Measurements from ENCODE around the gene MAL. TPM values are rescaled to one million over a fixed set of nuclear protein-coding genes. Genes with fewer than 3 reads are reported as not detected.

MAL gene
- total RNA-seq, 1 experiment from 2014 or later: not detected

DNA sequence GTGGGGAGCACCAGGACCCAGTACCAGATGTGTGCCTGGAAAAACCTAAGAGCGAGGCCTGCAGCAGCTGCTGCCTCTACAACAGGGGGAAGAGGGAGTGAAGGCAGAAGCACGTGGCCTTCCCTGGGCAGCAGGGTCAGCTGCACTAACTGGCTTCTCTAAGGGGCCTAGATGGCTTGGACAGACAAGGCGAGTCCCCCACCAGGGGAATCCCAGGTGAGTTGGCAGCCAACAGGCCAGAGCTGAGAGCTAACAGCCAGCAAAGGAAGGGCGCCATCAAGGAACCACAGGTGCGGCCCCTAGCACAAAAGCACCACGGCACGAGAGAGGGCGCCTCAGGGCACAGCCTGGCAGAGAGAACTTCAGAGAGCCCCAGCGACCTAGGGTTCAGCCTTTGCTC is 19.8 kb upstream of the MAL start:
- Histone ChIP-seq H3K27me3 (peaks cover 6% of the 10 kb centered on the region; the same call in 1 of the 2 replicates), H3K4me3 (no peak overlapping the region), H3K27ac (no peak overlapping the region), H3K9me3 (replicated peaks) (no peaks in the 10 kb centered on the region), H3K36me3 (no peaks in the 10 kb centered on the region), H3K4me1 (no peaks in the 10 kb centered on the region)
- DNase-seq: no peak

DNA sequence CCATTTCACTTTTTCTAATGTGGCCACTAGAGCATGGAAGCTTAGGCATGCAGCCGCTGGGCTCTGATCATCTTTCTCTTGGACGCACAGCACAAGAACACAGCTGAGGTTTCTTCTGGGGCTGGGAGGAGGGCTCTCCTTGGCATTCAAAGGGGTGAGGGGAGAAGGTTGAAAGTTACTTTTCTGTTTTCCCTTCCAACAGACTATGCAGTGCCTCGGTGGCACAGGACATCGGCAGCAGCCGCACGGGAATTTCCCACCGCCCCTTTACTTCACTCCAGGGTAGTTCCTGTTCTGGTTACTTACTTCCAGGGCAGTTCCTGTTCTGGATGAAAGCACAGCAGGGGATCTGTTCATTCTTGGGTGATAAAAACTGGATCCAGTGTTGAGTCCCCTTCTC is 18.9 kb upstream of the MAL start:
- H3K4me3 ChIP-seq: no peak overlapping the region
- H3K27ac ChIP-seq: no peak overlapping the region
- no peaks in the 10 kb centered on the region for H3K36me3 ChIP-seq
- DNase-seq: no peak
- no peaks in the 10 kb centered on the region for H3K9me3 ChIP-seq (replicated peaks)
- peaks cover 6% of the 10 kb centered on the region; the same call in 1 of the 2 replicates for H3K27me3 ChIP-seq
- no peaks in the 10 kb centered on the region for H3K4me1 ChIP-seq

GRCh38 chr2:95007031-95007609 is 18.4 kb upstream of the MAL start:
- Histone ChIP-seq H3K9me3 (replicated peaks) (no peaks in the 10 kb centered on the region), H3K27ac (no peak overlapping the region), H3K4me1 (no peaks in the 10 kb centered on the region), H3K27me3 (peaks cover 6% of the 10 kb centered on the region; the same call in 1 of the 2 replicates), H3K36me3 (no peaks in the 10 kb centered on the region), H3K4me3 (no peak overlapping the region)
- DNase-seq: no peak

- H3K4me3 ChIP-seq: no peak overlapping the region
- H3K36me3 ChIP-seq: no peaks in the 10 kb centered on the region
- H3K9me3 ChIP-seq (replicated peaks): no peaks in the 10 kb centered on the region
- no peak overlapping the region for H3K27ac ChIP-seq
- DNase-seq: peak in 1 of 2 experiments; percentile 47
- H3K4me1 ChIP-seq: no peaks in the 10 kb centered on the region
- peaks cover 6% of the 10 kb centered on the region; the same call in 1 of the 2 replicates for H3K27me3 ChIP-seq
These were observed 17.7 kb upstream of the MAL start for GRCh38 chr2:95007822-95008221.

- Histone ChIP-seq H3K9me3 (replicated peaks) (no peaks in the 10 kb centered on the region), H3K4me1 (no peaks in the 10 kb centered on the region), H3K4me3 (no peak overlapping the region), H3K27ac (no peak overlapping the region), H3K27me3 (peaks cover 6% of the 10 kb centered on the region; the same call in 1 of the 2 replicates), H3K36me3 (no peaks in the 10 kb centered on the region)
- no peak for DNase-seq
These were observed 17.2 kb upstream of the MAL start for GRCh38 chr2:95008306-95008705.

DNA sequence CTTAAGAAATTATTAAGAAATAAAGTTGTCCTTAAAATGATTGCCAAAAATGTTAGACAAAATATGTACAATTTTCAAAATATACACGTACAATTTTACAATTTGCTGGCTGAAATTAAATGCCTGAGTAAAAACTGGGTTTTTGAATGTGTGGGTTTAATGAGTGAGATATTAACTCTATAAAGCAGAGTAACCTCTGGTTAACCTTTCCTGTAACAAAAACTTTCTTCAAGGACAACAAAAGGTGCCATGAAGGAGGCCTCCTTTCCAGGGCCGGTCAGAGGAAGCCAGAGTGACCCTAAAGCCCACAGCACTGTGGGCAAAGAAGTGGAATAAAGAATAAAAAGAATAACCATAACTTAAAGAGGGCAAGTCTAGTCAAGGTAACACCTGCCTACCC is 16.5 kb upstream of the MAL start:
- Histone ChIP-seq H3K9me3 (replicated peaks) (no peaks in the 10 kb centered on the region), H3K4me1 (no peaks in the 10 kb centered on the region), H3K4me3 (no peak overlapping the region), H3K27me3 (peaks cover 6% of the 10 kb centered on the region; the same call in 1 of the 2 replicates), H3K36me3 (no peaks in the 10 kb centered on the region), H3K27ac (no peak overlapping the region)
- no peak for DNase-seq

DNA sequence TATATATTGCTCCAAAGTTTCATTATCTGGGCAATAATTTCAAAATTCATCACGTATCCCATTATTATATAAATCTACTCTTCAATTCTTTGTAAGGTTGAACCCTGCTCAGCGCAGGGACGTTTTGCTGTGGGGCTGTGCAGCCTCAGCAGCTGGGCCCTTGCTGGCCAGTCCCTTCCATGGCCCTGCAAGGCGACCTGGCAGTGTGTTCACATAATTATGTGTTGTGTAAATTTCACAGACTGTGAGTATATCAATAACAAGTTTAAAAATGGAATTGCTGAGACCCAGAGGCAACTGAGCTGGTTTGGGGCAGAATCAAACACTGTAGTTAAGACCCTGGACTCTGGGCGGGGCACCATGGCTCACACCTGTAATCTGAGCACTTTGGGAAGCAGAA is 16.1 kb upstream of the MAL start:
- no peak for DNase-seq
- H3K9me3 ChIP-seq (replicated peaks): no peaks in the 10 kb centered on the region
- peaks cover 6% of the 10 kb centered on the region; the same call in 1 of the 2 replicates for H3K27me3 ChIP-seq
- no peaks in the 10 kb centered on the region for H3K36me3 ChIP-seq
- no peak overlapping the region for H3K4me3 ChIP-seq
- H3K27ac ChIP-seq: no peak overlapping the region
- H3K4me1 ChIP-seq: no peaks in the 10 kb centered on the region

GRCh38 chr2:95010126-95010525 is 15.4 kb upstream of the MAL start:
- Histone ChIP-seq H3K4me3 (no peak overlapping the region), H3K36me3 (no peaks in the 10 kb centered on the region), H3K9me3 (replicated peaks) (no peaks in the 10 kb centered on the region), H3K27me3 (peaks cover 6% of the 10 kb centered on the region; the same call in 1 of the 2 replicates), H3K27ac (no peak overlapping the region), H3K4me1 (no peaks in the 10 kb centered on the region)
- DNase-seq: peak in 1 of 2 experiments; percentile 34

GRCh38 chr2:95010718-95011117 is 14.8 kb upstream of the MAL start:
- H3K9me3 ChIP-seq (replicated peaks): no peaks in the 10 kb centered on the region
- H3K4me1 ChIP-seq: no peaks in the 10 kb centered on the region
- no peak for DNase-seq
- H3K27me3 ChIP-seq: peaks cover 6% of the 10 kb centered on the region; the same call in 1 of the 2 replicates
- no peaks in the 10 kb centered on the region for H3K36me3 ChIP-seq
- no peak overlapping the region for H3K27ac ChIP-seq
- H3K4me3 ChIP-seq: no peak overlapping the region

GRCh38 chr2:95012881-95013550 is 12.5 kb upstream of the MAL start:
- DNase-seq: no peak
- peaks cover 2% of the 10 kb centered on the region; the same call in 1 of the 2 replicates for H3K27me3 ChIP-seq
- H3K27ac ChIP-seq: no peak overlapping the region
- H3K4me1 ChIP-seq: no peaks in the 10 kb centered on the region
- H3K9me3 ChIP-seq (replicated peaks): no peaks in the 10 kb centered on the region
- H3K36me3 ChIP-seq: no peaks in the 10 kb centered on the region
- no peak overlapping the region for H3K4me3 ChIP-seq

GRCh38 chr2:95013726-95014125 is 11.8 kb upstream of the MAL start:
- DNase-seq: no peak
- Histone ChIP-seq H3K9me3 (replicated peaks) (no peaks in the 10 kb centered on the region), H3K27ac (no peak overlapping the region), H3K4me3 (no peak overlapping the region), H3K27me3 (no peaks in the 10 kb centered on the region), H3K36me3 (no peaks in the 10 kb centered on the region), H3K4me1 (no peaks in the 10 kb centered on the region)

- Histone ChIP-seq H3K4me3 (no peak overlapping the region), H3K27ac (no peak overlapping the region), H3K4me1 (no peaks in the 10 kb centered on the region)
These were observed 11.3 kb upstream of the MAL start for GRCh38 chr2:95014126-95014708.

DNA sequence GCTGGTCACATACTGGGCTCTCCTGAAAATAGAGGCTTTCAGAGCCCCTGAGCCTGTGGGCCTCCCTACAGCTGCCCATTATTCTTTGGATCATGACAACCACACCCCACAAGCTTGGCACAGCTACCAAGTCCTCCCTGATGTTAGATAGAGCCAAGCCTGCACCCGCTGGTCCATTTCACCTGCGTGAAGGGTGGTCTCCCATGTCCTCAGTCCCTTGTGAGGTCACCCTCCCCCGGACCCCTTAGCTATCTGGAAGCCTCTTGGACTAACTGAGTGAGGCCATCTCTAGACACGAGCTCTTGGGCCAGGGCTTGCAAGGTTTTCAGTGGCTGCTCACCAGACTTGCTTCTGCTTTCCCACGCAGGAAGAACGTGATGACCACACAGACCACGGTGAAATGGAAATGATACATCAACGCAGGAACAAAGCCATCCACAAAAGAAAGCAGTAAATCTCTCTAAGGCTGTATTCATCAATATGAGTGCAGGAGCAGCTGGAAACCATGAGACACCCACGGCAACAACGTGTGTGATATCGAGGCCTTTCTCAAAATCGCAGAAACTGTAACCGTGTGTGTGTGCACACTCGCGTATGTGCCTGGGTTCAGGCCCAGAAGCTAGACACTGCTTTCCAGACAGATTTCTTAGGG is 10.1 kb upstream of the MAL start:
- Histone ChIP-seq H3K9me3 (replicated peaks) (no peaks in the 10 kb centered on the region), H3K36me3 (no peaks in the 10 kb centered on the region), H3K27me3 (no peaks in the 10 kb centered on the region), H3K4me1 (no peaks in the 10 kb centered on the region), H3K4me3 (no peak overlapping the region), H3K27ac (no peak overlapping the region)
- DNase-seq: no peak

More at GRCh38 chr2:95014126-95014708, 11.3 kb upstream of the MAL start:
- no peak for DNase-seq
- no peaks in the 10 kb centered on the region for H3K36me3 ChIP-seq
- no peaks in the 10 kb centered on the region for H3K9me3 ChIP-seq (replicated peaks)
- no peaks in the 10 kb centered on the region for H3K27me3 ChIP-seq

DNA sequence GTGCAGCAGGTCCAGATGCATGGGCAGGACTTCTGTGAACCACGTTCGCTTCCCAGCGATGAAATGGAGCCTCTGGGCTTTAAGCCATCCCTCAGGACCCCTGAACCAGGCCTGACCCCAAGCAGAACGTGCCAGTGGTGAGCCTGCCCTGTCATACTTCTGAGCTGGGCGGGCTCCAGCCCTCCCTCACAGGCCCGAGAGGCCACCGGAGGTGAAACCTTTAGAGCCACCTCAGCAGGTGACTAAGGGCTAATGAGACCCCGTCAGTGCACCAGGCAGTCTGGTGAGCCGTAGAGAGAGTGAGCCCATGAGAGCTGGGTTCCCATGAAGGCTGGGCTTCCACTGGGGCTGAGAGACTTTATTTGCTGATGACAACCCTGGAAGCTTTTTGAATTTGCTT is 8.9 kb upstream of the MAL start:
- Histone ChIP-seq H3K36me3 (no peaks in the 10 kb centered on the region), H3K4me1 (no peaks in the 10 kb centered on the region), H3K9me3 (replicated peaks) (no peaks in the 10 kb centered on the region), H3K27ac (no peak overlapping the region), H3K27me3 (no peaks in the 10 kb centered on the region), H3K4me3 (no peak overlapping the region)
- DNase-seq: no peak

DNA sequence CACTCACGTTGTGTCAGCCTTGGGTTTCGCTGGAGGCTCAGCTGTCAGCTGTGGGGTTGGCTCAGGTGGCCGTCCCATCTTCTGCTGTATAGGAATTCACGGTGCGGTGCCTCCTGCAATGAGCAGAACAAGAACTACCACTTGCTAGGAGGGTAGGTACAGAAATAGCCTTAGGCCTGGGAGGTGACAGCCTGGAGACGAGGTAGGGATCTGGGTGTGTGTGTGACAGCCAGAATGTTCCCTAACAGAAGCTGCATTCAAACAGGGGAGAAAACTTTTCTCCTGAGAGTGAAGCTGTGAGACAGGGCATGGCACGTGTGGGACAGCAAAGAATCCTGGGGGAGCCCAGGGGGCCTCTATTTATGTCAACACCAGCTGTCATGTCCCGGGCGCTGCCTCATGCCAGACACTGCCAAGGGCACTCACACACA is 8.4 kb upstream of the MAL start:
- peaks cover 3% of the 10 kb centered on the region; the same call in 1 of the 2 replicates for H3K27me3 ChIP-seq
- no peaks in the 10 kb centered on the region for H3K36me3 ChIP-seq
- H3K4me1 ChIP-seq: no peaks in the 10 kb centered on the region
- no peaks in the 10 kb centered on the region for H3K9me3 ChIP-seq (replicated peaks)
- no peak overlapping the region for H3K27ac ChIP-seq
- H3K4me3 ChIP-seq: no peak overlapping the region
- DNase-seq: peak in 1 of 2 experiments; percentile 23

All from SJCRH30 (cell line).